Stimulated activated CD4-positive, alpha-beta T cell treated with anti-CD3 and anti-CD28 coated beads, Interleukin-4, amount 100 ng/mL, for 1 hour (primary cell): ENCODE measurements around the gene CDON.

Experiments used
- DNase-seq: peaks from one replicate; pipeline ENCODE4 v3.0.0-alpha.2; 2020

Gene CDON

GRCh38 chr11:125954123-125954944 is 108.3 kb downstream of the CDON start:
- no peak for DNase-seq

GRCh38 chr11:125953401-125953935 is 109.2 kb downstream of the CDON start:
- DNase-seq, result no peak

DNA sequence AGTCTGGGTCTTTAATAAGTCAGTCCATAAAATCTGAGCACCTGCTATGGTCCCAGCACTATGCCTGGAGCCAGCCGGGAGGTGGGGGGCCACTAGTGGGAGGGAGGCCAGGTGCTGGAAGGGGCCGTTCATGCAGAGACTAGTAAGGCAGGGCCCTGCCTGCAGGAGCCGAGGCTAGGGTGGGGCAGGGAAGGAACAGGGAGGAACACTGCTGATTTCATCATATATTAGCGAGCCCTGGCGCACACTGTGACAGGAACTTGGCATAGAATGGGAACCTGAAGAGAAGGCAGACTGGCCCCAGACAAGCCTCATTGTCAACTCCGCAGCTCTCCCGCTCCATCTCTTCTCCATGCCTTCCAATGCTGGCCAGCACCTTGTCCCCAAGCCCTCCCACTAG is 109.7 kb downstream of the CDON start:
- no peak for DNase-seq

- no peak for DNase-seq
Measured at GRCh38 chr11:125952559-125952958, 110.1 kb downstream of the CDON start.

- no peak for DNase-seq
Measured at GRCh38 chr11:125951731-125952130, 110.9 kb downstream of the CDON start.

DNA sequence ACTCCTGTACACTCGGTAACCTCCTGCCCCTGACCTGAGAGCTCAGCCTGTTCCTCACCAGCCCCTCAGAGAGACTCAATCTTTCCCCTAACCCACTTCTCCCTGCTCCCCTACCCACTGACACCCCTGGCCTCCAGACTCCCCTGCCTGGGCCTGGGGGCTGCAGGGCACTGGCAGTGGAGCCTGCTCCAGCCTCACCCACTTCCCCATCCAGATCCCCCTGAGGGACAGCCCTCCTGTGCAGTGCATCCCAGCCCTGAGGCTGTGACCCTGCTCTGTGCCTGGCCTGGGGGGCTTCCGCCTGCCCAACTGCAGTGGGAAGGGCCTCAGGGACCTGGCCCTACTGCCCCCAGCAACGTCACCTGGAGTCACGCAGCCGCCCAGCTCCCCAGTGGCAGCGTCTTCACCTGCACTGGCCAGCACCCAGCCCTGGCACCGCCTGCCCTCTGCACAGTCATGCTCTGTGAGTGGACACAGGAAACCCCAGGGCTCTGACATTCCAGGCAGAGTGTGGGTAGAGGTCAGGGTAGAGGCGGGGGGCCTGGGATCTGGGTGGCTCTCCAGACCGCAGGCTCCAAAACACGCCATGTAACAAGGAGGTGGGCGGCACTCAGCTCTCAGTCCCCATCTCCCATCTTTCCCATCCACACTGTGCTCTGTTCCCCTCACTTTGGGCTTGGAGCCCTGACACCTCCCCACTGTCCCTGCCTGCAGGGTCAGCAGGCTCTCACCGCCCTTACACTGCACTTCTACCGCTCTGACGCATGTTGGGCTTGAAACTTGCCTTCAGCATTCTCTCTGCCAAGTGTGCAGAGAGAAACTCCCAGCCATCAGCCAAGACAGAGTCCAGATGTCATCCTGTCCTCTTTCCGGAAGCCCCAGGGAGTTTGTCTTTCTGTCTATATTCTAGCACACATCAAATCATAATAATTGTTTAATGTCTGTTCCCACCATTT is 111.7 kb downstream of the CDON start:
- no peak for DNase-seq

GRCh38 chr11:125950178-125950490 is 112.5 kb downstream of the CDON start:
- DNase-seq, result no peak

- no peak for DNase-seq
Measured at GRCh38 chr11:125949271-125950177, 113.1 kb downstream of the CDON start.

DNA sequence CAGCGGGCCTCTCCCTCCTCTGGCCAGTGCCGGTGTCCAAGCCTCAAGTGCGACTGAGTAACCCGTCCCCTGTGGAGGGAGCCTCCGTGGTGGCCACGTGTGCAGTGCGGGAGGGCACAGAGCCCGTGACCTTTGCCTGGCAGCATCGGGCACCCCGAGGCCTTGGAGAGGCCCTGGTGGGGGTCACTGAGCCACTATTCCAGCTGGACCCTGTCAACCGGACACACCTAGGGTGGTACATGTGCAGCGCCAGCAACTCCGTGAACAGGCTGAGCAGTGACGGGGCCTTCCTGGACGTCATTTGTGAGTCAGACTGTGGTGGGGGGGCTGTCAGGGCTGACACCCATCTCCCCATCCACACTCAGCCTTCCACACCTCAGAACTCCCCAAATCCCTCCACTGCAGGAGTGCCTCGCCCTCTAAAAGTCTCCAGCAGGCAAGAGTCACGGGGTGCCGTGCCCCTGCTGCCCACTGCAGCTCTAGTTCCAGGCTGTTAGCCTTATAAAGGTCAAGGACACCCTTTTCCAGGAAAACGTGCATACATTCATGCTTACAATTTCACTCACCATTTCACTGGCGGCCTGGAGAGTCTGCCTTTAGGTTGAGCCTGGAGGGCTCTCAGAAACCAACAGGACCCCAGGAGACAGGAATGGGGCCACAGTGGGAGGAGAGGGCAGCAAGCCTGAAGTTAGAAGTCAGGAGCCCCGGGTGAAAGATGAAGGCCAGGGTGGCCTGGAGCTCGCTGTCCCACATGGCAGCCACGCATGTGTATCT is 114.2 kb downstream of the CDON start:
- no peak for DNase-seq

DNA sequence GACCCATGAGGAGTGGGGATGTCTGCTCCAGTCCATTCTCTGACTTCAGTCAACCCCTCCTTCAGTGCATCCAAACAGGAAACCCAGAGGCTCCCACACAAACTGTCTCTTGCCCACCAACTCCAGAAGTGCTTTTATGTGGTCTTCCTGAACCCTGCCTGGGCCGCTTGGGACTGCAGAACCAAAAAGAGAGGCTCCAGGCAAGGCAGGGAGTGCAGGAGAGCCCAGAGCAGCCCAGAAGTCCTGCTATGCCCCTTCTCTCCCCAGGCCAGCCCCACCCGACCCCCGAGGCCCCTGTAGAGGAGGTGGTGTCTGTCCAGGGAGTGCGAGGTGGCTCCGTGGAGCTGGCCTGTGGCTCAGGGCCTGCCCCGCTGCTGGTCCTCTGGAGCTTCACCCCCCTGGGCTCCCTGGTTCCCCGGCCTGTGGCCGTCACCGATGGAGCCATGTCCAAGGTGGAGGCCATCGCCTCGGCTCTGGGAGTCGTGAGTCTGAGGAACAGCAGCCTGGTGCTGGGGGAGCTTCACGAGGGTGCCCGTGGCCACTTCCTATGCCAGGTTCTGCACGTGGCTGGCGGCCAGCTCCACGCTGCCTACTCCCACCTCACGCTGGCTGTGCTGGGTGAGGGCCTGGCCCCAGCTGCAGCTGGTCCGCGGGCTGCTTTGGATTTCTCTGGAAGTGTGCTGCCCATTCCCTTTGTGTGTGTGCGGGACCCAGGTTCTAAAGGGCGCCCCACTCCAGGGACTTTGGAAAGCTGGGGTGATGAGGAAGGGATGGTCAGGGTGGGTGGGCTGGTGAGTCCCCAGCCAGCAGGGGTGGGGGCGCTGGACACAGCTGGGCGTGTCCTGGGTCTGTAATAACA is 115.0 kb downstream of the CDON start:
- no peak for DNase-seq

GRCh38 chr11:125946712-125947418 is 115.8 kb downstream of the CDON start:
- no peak for DNase-seq

DNA sequence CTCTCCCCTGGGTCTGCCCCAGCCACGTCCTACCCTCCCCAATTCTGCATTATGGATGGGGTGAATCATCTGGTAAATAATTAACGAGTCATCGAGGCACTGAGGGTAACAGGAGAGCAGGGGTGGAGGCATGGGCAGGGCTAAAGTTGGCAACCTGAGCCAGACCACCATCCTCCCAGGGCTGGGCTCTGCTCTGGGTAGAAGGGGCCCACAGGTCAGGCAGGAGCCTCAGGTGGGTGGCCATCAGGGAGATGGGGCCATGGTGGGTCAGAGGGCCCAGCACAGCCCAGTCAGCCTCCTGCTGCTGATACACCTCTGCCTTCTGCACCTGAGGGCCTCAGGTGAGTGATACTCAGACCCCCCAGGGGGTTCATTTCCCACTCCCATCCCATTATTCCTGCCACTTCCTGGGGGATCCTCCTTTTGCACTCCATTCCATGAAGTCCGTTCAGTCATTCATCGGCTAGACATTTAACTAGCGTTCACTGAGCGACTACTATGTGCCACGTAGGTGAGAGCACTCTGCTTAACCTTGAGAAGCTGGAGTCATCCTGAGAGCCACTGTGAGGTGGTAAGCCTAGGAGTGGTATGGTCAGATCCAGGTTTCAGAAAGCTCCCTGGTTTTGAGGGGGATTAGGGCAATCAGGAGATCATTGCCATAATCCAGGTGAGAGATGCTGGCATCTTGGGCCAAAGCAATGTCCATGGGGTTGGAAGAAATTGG is 116.7 kb downstream of the CDON start, which contains the start of gene VSIG10L2:
Gene VSIG10L2 (plus strand): TSS at position 248 of the 724 bp plus-strand sequence. CDS start 12 bp downstream, at position 260.
- no peak for DNase-seq

DNA sequence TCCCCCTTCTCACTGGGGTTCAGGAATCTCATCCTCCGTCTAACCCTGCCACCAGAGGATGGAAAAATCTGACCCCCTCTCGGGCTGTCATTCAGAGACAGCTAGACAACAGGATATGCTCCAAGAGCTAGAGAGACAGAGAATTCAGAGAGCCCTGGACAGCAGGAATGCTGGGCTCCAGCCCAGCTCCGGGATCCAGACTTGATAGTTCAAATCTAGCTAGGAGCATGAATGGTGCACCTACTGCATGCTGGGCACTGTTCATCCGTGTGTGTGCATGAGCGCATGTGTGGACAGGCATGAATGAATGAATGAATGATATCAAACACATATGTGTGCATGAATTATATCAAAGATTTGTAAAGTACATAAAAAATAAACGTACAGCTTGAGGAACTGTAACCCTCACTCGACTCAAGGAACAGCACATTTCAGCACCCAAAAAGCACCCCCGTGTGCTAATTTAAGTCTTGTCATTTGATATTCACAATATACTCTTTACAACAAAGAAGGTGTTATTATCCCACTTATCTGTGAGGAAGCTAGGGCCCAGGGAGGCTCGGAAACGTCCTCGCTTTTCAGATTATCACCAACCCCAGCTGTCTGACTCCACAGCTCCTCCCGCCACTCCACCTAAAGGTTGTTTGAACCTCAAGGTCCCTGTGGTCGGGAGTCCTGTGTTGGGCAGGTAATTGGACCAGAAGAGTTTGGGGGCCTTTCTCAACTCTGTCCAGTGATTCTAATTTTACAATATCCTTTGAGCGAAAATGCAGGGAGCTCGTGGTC is 117.5 kb downstream of the CDON start:
- no peak for DNase-seq

- no peak for DNase-seq
Measured at GRCh38 chr11:125944350-125945010, 118.2 kb downstream of the CDON start.

GRCh38 chr11:125943661-125944349 is 118.9 kb downstream of the CDON start:
- DNase-seq, result no peak

DNA sequence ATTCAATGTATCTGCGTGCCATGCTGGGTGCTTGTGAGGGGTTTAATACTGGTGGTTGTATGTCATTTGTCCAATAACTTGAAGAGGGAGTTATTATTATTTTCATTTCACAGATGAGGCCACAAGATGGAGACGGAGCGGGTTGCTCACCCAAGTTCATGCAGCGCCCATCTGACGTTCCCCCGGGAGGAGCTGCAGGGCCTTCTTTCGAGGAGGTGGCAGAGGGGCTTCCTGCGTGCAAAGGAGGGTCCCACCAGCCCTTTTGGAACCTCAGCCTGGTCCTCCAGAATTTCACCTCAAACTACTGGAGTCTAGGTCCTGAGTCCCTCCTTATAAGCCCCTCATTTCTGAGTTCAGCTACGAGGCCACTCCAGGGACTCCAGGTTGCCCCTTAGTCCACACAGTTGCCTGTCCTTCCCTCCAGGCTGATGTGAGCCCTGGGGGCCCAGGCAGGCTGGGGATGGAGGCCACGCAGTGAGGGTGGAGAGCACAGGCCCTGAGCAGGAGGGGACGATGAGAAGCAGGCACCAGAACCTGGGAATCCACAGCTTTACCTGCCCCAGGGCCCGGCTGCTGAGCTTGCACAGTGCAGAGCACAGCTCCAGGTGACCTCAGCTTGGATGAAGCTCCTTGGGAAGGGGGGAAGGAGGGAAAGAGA is 119.8 kb downstream of the CDON start:
- no peak for DNase-seq
